Measurements from ENCODE around the gene CNTLN. TPM values are rescaled to one million over a fixed set of nuclear protein-coding genes. Genes with fewer than 3 reads are reported as not detected.

The CNTLN gene
- total RNA-seq, 1 experiment from 2014 or later: 15.0 TPM

- DNase-seq: no peak
- Histone ChIP-seq H4K5ac (ENCODE audit: insufficient read length, low read depth, low read length) (no peak overlapping the region), H3K27me3 (ENCODE audit: insufficient read depth, low read length) (no peaks in the 10 kb centered on the region), H2BK12ac (ENCODE audit: insufficient read length, low read depth, low read length) (no peak overlapping the region), H3K23ac (ENCODE audit: insufficient read length, low read depth, low read length) (no peak overlapping the region), H3K4ac (ENCODE audit: low read depth, low read length) (no peak overlapping the region), H3K4me2 (ENCODE audit: insufficient read depth, insufficient read length, low read length) (no peak overlapping the region), H3K9ac (ENCODE audit: extremely low read depth, insufficient read length, low read length) (no peak overlapping the region), H3K27ac (ENCODE audit: insufficient read length, low read depth, low read length) (no peak overlapping the region), H2AFZ (ENCODE audit: low read length) (no peak overlapping the region), H2AK5ac (ENCODE audit: insufficient read length, low read length) (no peak overlapping the region), H4K8ac (replicated peaks; ENCODE audit: insufficient read length, low read depth, low read length) (no peak overlapping the region), H3K79me1 (ENCODE audit: insufficient read depth, low read depth, low read length, poor library complexity, severe bottlenecking) (no peaks in the 10 kb centered on the region), H3K79me2 (ENCODE audit: insufficient read depth, low read length) (no peaks in the 10 kb centered on the region), H3K23me2 (ENCODE audit: insufficient read length, low read depth, low read length, poor library complexity, severe bottlenecking) (no peaks in the 10 kb centered on the region), H4K20me1 (ENCODE audit: control insufficient read depth, insufficient read depth, insufficient read length) (no peaks in the 10 kb centered on the region), H3K14ac (ENCODE audit: insufficient read depth, low read length) (no peak overlapping the region), H4K91ac (ENCODE audit: insufficient read length, low read depth, low read length) (no peak overlapping the region), H2BK15ac (ENCODE audit: low read depth, low read length) (no peak overlapping the region), H2BK120ac (ENCODE audit: low read depth, low read length, poor library complexity, severe bottlenecking) (no peak overlapping the region), H2BK5ac (ENCODE audit: insufficient read length, low read length) (no peak overlapping the region), H3K4me1 (ENCODE audit: insufficient read depth, low read length) (no peaks in the 10 kb centered on the region), H3K9me3 (ENCODE audit: control insufficient read depth, low read depth, low read length) (no peaks in the 10 kb centered on the region), H3K18ac (ENCODE audit: insufficient read length, low read depth, low read length) (no peak overlapping the region), H3K56ac (ENCODE audit: insufficient read length, low read depth, low read length) (no peak overlapping the region), H2BK20ac (ENCODE audit: low read depth, low read length, poor library complexity, severe bottlenecking) (no peak overlapping the region), H3T11ph (ENCODE audit: low read length) (no peak overlapping the region)
- no peak for TF ChIP-seq CTCF (conservative IDR thresholded peaks at IDR 0.05)
- WGBS (ENCODE audit: extremely low coverage, insufficient read length, low lambda C conversion rate): no CpG with 5 or more reads among the region's 5 CpGs
- Mint-ChIP-seq H3K27ac (no peak overlapping the region), H3K4me3 (no peak overlapping the region), H3K27me3 (ENCODE audit: low read depth) (no peaks in the 10 kb centered on the region), H3K36me3 (ENCODE audit: insufficient read depth in 1 of 3, low read depth in 3 of 3) (no peaks in the 10 kb centered on the region), H3K4me1 (no peaks in the 10 kb centered on the region), H3K9me3 (no peaks in the 10 kb centered on the region)
Measured at GRCh38 chr9:17470036-17470813, 335.4 kb downstream of the CNTLN start.
